ENCODE measurements around the gene DIRAS1.

DNA sequence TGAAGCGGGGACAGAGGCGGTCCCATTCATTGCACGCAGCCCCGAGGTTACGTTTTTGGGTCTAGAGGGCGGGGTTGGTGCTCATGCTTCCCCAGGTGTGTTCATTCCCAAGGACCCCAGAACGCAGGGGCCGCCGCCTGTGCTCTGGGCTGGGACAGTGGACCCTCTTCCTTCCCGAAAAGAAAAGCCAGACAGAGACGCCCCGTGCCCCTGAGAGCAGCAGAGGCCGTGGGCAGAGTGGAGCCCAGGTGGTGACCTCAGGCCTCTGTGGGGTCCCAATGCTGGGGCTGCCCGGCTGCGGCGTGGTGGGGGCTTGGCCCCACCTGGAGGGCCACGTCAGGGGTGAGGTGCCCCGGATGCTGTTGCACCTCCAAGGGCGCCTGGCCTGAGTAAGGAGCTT, 46.5 kb upstream of the DIRAS1 start:
- no peak for TF ChIP-seq CTCF (conservative IDR thresholded peaks at IDR 0.05 in 1 of 2, IDR thresholded peaks at IDR 0.05 in 1 of 2; ENCODE audit: extremely low read depth in 1 of 2, insufficient read depth in 1 of 2, low read depth in 1 of 2, low read length in 2 of 2)
- TF ChIP-seq EZH2 (IDR thresholded peaks at IDR 0.05; ENCODE audit: borderline replicate concordance, low read length): no peak
